NB4 (cell line): ENCODE data around the gene ZBTB20.

Source experiments
- CTCF ChIP-seq: IDR thresholded peaks from one replicate; pipeline ENCODE4 v1.5.1; 2012; ENCODE audit warnings: low read depth, low read length
- MYC ChIP-seq: IDR thresholded peaks from 2 replicates; pipeline ENCODE4 v1.6.1; 2011; ENCODE audit warnings: low read depth, low read length
- POLR2A ChIP-seq: IDR thresholded peaks from 2 replicates; pipeline ENCODE4 v1.6.1; 2011; ENCODE audit warnings: mild to moderate bottlenecking; ENCODE audit not compliant: insufficient read length; ENCODE audit errors: extremely low read depth

- TF ChIP-seq POLR2A (no peak), CTCF (no peak), MYC (no peak)
Measured at GRCh38 chr3:114841515-114841914, 305.6 kb downstream of the ZBTB20 start.
